ELR (cell line): ENCODE results near the gene TWNK.

ENCODE experiments used
- DNase-seq: peaks from one replicate; pipeline ENCODE4 v3.0.0-alpha.2; 2015; ENCODE audit warnings: low read depth

Gene TWNK

GRCh38 chr10:101011517-101012423 is 24.4 kb downstream of the TWNK start:
- peak; percentile 55 for DNase-seq

DNA sequence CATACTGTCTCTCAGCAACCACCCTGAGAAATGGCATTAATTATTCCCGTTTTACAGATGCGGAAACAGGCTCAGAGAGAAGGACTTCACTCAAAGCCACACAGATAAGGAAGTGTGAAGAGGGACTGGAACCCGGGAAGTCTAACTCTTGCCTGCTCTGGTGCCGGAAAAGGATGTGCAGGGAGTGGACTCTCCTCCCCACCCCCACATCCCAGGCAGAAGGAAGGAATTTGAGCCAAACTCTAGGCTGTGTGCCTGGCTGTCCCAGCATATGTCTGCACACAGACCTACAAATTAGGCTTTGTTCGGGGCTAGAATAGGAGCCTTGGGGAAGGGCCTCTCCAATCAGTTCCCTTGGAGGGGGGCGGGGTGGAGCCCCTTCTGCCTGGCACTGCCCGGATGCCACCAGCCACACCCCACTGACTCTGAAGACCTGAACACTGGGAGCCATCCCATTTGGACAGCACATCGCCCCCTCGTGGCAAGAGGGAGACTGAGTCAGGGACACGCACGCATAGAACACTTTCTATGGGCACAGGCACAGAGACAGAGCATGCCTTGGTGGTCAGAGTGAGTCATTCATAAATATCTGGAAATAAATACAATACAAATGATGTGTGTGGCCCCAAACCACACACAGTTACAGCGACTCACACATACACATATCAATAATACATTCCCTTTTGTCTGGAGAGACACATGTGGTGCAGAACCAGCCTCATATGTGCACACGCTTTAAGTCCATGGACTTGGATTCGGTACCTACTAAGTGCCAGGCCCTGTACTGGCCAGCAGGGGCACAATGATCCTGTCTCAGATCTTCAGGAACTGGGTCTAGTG is 25.4 kb downstream of the TWNK start:
- peak; percentile 96 for DNase-seq

DNA sequence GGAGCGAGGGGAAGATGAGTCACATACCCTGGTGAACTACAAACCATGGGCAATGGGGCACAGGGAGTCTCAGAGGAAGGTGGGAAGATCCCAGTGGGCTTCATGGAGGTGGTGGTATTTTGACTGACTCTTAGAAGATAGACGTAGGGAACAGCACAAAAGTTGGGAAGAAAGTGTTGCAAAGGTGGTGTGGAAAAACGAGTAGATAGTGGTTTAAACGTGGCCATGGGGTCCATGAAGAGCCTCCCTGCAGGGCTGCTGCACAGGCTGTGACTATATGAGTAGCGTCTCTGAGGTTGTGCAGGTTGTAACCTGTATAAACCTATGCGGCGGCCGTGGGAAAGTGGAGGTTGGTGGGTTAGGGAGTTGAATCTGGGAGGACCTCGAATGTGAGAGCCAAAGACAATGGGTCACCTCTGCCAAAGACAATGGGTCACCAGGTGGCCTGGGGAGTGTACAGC is 26.1 kb downstream of the TWNK start:
- no peak for DNase-seq

DNA sequence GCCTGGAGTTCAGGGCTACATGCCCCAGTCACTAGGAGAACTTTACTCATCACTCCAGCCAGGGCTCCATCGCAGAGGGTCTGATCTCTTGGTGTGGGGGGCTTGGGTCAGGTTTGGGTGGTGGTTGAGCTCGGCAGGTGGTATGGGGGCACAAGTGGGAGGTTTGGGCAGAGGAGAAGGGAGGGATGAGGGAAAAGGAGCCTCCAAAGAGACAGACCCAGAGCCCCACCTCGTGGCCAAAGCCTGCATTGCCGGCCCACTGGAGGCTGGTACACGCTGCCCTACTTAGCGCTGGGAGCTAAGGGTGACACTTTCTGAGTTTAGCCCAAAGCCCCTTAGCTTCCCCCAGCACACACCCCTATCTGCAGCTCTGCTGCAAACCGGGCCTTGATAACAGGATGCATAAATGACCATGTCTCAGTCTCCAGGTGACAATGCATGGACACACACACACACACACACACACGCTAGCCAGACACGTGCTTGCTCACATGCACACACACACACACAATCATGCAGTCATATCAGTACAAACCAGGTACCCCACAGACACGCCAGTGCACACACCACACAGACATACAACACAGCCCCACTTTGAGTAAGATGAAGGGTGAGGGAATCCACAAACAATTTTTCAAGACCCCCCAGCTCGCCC is 27.0 kb downstream of the TWNK start:
- DNase-seq = peak; percentile 81

- peak; percentile 95 for DNase-seq
These were observed 27.7 kb downstream of the TWNK start for GRCh38 chr10:101014966-101015581.

DNA sequence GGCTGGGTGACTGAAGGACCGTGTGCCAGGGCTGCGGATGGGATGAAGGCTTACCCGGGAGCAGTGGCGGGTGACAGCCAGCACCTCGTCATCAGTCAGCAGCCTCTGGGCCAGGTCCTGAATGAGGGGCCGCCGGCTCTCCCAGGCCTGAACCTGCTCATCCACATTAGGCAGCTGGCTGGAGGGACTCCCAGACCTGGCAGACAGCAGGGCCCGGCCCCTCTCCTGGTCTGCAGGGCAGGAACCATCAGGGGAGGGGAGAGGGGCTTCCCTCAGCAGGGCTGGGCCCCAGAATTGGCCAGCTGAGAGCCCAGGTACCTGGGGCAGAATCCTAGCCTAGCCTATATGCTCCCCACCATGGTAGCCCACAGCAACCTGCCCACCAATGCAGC is 28.2 kb downstream of the TWNK start:
- no peak for DNase-seq

DNA sequence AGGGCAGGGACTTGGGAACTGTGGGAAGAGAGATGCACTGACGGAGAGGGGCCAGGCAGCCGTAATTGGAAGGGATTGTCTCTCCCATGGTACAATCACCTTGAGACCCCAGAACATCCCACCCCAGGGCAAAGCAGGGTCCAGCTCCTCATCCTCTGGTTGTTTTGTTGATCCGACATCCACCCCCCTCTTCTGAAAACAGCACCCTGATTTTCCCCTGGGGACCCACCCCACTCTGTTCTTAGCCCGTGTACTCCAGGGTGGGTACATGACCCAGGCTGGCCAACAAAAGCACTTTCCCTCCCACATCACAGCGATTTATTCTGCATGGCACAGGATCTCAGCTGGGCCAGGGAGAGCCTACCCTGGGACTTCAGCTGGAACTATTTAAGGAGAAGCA is 29.5 kb downstream of the TWNK start:
- no peak for DNase-seq

- no peak for DNase-seq
These were observed 30.8 kb downstream of the TWNK start for GRCh38 chr10:101018118-101018599.

DNA sequence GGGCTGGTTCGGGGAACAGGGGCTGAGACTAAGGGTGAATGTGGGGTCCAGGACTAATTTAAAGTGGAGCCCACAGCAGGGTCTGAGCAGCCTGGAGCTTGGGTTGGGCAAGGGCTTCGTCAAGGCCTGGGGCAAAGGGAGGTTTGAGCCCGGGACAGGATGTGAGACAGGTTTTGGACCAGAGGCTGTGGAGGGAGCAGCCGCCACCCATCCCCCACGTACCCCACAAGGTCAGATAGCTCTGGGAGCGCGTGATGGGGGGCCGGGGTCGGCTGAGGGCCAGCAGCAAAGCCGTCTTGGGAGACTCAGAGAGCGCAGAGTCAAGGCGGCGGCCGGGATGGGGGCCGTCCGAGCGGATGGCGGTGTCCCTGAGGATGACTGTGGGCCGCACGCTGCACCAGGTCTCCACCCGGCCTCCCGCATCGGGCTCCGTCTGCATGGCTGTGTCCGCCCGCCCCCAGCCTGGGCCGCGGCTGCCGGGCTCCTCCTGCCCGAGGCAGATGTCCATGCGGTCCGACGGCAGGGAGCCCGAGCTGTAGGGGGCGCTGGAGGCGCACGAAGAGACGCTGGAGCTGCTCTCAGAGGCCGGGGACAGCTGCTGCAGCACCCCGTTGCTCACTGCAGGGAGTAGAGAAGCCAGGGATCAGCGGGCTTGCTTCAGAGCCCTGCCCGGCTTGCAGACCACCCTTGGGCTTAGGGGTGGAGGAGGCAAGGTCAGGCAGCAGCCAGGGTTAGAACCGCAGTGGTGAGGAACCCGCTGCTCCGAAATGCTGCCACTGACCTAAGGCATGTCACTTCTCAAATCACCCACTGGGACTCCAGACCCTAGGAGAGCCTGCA is 31.5 kb downstream of the TWNK start:
- peak; percentile 88 for DNase-seq

GRCh38 chr10:101019440-101019703 is 32.0 kb downstream of the TWNK start:
- no peak for DNase-seq

DNA sequence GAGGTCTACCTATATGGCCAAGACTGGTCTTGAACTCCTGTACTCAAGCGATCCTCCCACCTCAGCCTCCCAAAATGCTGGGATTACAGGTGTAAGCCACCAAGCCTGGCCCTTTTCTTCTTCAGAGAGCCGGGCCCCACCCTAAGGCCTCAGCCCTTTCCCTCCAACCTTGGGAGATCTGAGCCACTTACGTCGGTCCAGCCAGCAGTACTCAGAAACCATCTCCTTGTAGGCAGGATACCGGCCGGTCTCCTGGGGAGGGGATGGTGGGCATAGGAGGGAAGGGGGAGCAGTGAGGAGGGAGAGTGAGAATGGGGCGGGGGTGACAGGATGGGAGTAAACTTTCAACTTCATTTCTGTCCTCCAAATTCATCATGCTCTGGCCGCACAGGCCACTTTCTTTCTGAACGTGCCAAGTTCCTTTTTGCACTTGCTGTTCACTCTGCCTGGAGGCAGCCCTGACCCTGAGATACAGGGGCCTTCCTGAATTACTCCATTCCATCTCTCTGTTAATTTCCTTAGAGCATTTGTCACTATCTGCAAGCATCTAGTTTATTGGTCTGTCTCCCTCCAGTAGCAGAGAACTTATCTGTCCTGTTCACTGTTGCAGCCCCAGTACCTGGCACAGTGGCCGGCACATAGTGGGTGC is 33.2 kb downstream of the TWNK start:
- DNase-seq = no peak

DNA sequence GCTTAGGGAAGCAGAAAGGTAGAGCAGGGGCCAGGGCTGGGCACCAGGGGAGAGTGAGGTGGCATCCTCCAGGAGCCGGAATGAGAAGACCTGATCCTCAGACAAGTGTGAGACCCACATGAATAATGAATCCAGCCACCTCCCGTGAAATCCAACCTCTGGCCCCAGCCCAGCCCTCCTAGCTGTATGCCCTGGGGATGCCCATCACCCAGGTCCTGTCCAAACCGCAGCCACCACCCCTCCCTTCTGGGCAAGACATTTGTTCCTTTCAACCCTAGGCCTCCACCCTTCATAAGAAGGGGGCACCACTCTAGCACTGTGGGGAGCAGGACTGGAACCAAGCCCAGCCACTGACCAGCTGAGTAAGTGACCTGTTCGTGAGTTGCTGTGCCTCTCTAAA is 33.9 kb downstream of the TWNK start:
- DNase-seq = no peak

- DNase-seq = no peak
These were observed 34.4 kb downstream of the TWNK start for GRCh38 chr10:101021692-101022251.

DNA sequence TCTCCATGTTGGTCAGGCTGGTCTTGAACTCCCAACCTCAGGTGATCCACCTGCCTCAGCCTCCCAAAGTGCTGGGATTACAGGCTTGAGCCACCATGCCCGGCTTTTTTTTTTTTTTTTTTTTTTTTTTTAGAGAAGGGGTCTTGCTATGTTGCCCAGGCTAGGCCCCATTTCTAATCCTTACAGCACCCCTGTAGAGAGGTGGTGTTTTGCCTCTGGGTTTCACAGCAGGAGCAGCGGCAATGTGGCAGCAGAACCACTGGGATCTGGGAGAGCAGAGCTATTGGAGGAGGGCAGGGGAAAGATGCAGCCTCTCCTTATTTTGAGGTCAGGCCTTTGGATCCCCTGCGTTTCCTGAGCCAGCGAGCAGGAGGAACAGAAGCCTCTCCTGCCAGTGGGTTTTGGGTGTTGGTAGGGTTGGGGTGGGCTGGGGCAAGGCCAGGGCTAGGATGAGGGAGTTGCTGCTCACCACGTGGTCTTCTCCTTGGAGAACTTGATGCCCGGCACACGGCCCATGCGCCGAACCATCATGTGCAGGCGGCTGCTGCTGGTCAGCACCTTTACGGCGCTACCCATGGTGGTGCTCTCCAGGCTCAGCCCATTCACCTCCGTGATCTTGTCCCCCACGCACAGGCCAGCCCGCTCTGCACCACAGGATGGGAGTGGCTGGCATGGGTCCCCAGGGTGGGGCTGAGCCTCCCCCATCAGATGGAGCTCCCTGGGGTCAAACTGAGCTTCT is 35.8 kb downstream of the TWNK start:
- DNase-seq = no peak

GRCh38 chr10:101027106-101027720 is 39.9 kb downstream of the TWNK start:
- DNase-seq = no peak

- no peak for DNase-seq
These were observed 41.3 kb downstream of the TWNK start for GRCh38 chr10:101028446-101029337.

GRCh38 chr10:101029520-101030295 is 42.4 kb downstream of the TWNK start:
- peak; percentile 38 for DNase-seq
